ENCODE data around the gene ZSWIM7.
"Not testable (repeated sequence)": the region's sequence is repeated elsewhere in the genome, so short reads cannot be mapped to it uniquely, and the experiment has no call there.

Gene ZSWIM7

GRCh38 chr17:15955793-15956541, 43.5 kb downstream of the ZSWIM7 start:
- DNase-seq, result no peak

GRCh38 chr17:15954222-15954621, 45.3 kb downstream of the ZSWIM7 start:
- DNase-seq, result no peak

GRCh38 chr17:15952916-15953790, 46.4 kb downstream of the ZSWIM7 start:
- no peak for DNase-seq

- no peak for DNase-seq
These were observed 47.4 kb downstream of the ZSWIM7 start for GRCh38 chr17:15952048-15952532.

DNA sequence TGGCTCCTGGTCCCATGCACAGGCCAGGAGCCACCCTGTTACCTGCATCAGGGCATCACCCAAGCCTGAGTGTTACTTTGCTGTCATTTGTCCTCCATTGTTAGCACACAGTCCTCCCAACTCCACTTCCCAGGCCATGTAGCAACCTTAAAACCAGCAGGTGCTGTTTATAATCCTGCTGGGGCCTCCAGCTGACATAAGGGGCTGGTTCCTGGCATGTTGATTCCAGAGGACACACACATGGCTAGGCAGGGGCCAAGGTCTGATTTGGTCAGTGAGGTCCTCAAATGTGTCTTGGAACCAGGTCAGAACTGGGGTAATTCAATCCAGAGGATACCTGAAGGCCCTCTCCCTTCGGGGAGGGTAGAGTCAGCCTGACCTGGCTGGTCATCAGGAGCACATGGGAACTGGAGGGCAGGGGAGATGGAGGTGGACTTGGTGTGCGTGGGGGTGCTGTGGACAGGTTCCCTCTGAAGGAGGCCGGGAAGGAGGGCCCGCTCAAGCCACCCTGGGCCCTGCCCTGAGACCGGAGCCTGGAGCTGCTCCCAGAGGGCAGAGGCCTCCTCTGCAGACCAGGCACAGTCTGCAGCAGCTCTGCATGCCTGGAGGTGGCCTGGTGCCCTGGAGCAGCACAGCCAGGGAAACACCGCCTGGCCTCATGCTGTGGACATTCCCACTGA, 48.0 kb downstream of the ZSWIM7 start:
- no peak for DNase-seq

DNA sequence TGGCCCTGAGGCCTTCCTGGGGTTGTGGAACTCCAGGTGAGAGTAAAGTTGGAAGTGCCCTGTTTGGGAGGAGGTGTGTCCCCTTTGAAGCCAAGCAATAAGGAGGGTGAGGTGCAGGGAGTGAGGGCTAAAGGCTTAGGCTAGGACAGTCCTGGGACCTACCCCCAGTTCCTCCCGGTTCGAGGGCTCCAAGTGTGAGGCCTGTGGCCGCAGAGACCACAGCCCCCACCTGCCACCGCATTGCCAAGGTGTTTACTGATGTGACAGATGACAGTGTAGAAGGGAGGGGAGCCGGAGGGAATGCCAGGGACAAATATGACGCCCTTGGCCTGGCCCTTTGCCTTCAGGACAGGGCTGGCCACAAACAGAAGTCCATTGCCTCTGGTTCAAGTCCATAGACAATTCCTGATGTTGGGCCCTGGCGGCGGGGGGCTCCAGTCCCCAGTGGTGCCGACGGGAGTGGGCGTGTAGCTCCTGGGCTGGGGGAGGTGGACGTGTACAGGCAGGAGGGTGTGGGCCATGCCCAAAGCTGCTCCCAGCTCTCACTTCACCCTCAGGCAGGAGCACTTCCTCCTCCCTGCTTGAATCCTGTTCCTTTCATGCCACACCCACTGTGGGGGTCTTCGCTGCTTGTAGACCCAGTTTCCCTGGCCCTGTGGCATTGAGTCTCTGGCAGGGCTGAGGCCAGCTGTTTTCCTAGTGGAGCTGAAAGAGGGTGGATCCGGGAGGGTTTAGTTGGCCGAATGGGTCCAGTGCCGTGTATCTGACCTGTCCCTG, 51.3 kb downstream of the ZSWIM7 start:
- no peak for DNase-seq

DNA sequence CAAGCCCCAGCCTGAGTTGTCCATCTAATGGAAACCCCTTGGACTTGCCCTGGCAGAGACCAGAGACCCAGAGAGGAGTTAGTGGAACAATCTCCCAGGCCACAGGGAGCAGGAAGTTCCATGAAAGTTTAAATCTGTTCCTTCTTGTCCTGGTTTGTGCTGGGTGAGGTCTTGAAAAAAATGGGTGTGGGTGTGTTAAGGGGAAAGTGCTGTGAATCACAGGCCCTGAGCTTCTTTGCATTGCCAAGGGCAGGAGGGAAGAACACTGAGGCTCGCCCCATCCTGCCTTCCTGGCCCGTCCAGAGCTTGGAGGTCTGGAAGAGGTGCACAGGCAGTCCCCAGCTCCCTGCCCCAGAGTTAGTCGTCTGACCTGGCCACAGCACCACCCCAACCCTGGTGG, 52.2 kb downstream of the ZSWIM7 start:
- DNase-seq, result no peak

- DNase-seq, result no peak
These were observed 52.8 kb downstream of the ZSWIM7 start for GRCh38 chr17:15946611-15947120.

- no peak for DNase-seq
These were observed 53.8 kb downstream of the ZSWIM7 start for GRCh38 chr17:15945527-15946191.

- DNase-seq, result no peak
These were observed 54.6 kb downstream of the ZSWIM7 start, which contains the start of gene ADORA2B for GRCh38 chr17:15944759-15945526. TSS of gene ADORA2B (plus strand) at chr17:15945130. CDS start at chr17:15945249, 119 bp downstream.

- DNase-seq, result no peak
These were observed 55.3 kb downstream of the ZSWIM7 start for GRCh38 chr17:15943971-15944758.

- no peak for DNase-seq
These were observed 57.2 kb downstream of the ZSWIM7 start for GRCh38 chr17:15942207-15942833.

GRCh38 chr17:15941781-15942180, 57.7 kb downstream of the ZSWIM7 start:
- no peak for DNase-seq

DNA sequence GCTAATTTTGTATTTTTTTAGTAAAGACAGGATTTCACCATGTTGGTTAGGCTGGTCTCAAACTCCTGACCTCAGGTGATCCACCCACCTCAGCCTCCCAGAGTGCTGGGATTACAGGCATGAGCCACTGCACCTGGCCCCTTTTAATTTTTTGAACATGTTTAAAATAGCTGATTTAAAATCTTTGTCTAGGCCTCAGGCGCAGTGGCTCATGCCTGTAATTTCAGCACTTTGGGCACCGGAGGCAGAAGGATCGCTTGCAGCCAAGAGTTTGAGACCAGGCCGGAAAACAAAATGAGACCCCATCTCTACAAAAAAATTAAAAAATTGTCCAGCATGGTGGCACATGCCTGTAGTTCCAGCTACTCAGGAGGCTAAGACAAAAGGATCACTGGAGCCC, 63.0 kb downstream of the ZSWIM7 start:
- not testable (repeated sequence) for DNase-seq

DNA sequence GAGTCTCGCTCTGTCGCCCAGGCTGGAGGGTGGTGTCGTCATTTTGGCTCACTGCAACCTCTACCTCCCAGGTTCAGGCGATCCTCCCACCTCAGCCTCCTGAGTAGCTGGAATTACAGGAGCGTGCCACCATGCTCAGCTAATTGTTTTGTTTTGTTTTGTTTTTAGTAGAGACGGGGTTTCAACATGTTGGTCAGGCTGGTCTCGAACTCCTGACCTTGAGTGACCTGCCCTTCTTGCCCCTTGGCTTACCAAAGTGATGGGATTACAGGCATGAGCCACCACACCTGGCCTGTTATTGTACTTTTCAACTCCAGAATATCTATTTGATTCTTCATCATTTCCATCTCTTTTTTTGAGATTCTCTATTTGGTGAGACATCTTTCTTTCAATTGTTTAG, 63.6 kb downstream of the ZSWIM7 start:
- DNase-seq, result no peak

- DNase-seq, result no peak
These were observed 64.6 kb downstream of the ZSWIM7 start for GRCh38 chr17:15934866-15935265.

GRCh38 chr17:15931394-15931793, 68.1 kb downstream of the ZSWIM7 start:
- DNase-seq, result no peak

DNA sequence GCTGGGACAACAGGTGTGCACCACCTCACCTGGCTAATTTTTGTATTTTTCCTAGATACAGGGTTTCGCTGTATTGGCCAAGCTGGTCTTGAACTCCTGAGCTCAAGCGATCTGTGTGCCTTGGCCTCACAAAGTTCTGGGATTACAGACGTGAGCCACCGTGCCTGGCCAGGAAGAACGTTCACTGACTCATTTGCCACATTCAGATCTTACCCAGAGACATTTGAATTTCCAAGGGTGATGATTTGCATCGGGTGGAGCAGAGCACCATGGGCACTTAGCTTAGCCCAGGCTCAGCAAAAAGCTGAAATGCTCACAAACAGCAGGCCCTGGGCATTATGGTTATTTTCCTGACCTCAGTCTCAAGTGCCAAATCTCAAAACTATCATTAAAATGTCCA, 69.1 kb downstream of the ZSWIM7 start:
- DNase-seq, result no peak

DNA sequence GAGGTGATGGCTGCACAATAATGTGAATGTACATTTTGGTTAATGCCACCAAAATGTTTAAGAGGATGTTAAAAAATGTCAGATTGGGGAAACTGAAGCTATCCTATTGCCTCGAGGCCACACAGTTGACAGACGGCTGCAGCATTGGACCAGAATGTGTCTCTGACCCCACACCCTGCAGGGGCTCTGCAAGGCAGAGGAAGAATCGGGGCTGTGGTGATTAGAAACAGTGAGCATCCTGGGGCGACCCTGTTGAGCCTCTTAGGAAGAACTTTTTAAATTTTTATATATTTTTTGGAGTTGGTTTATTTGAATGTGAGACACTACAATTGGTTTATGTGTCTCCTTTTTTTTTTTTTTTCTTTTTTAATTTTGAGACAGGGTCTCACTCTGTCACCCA, 69.6 kb downstream of the ZSWIM7 start:
- DNase-seq, result no peak

Measured in NCI-H2081 treated with DMSO at 0.1 percent for 48 hours (cell line).